ENCODE measurements around the gene ZNF670. TPM values are rescaled to one million over a fixed set of nuclear protein-coding genes. Genes with fewer than 3 reads are reported as not detected.
"Not testable (repeated sequence)": the region's sequence is repeated elsewhere in the genome, so short reads cannot be mapped to it uniquely, and the experiment has no call there.

Gene ZNF670
- total RNA-seq = 4.7 TPM
- 3.0 TPM for polyA plus RNA-seq
- long read RNA-seq, donor 1, partial matches to known transcripts = 0 of 1 reads
- long read RNA-seq, donor 1, other reads (novel, unspliced or antisense) = 0 of 1 reads
- long read RNA-seq, donor 2, transcript ZNF670-201 (4 exons, 1,994 nt) = major isoform, 8 of 8 reads
- long read RNA-seq, donor 2, partial matches to known transcripts = 0 of 8 reads
- long read RNA-seq, donor 2, other reads (novel, unspliced or antisense) = 0 of 8 reads
- long read RNA-seq, donor 3, partial matches to known transcripts = 0 of 1 reads
- long read RNA-seq, donor 3, other reads (novel, unspliced or antisense) = 0 of 1 reads
- long read RNA-seq, donor 4 = 0 reads
- long read RNA-seq, donor 5, partial matches to known transcripts = 0 of 2 reads
- long read RNA-seq, donor 5, other reads (novel, unspliced or antisense) = 0 of 2 reads
- long read RNA-seq, donor 6, partial matches to known transcripts = 0 of 2 reads
- long read RNA-seq, donor 6, other reads (novel, unspliced or antisense) = 0 of 2 reads
- long read RNA-seq, donor 7, transcript ZNF670-201 (4 exons, 1,994 nt) = major isoform, 5 of 5 reads
- long read RNA-seq, donor 7, partial matches to known transcripts = 0 of 5 reads
- long read RNA-seq, donor 7, other reads (novel, unspliced or antisense) = 0 of 5 reads
- long read RNA-seq, donor 8, partial matches to known transcripts = 0 of 1 reads
- long read RNA-seq, donor 8, other reads (novel, unspliced or antisense) = 0 of 1 reads
- long read RNA-seq, donor 9, partial matches to known transcripts = 0 of 2 reads
- long read RNA-seq, donor 9, other reads (novel, unspliced or antisense) = 0 of 2 reads
- long read RNA-seq, donor 10, partial matches to known transcripts = 0 of 1 reads
- long read RNA-seq, donor 10, other reads (novel, unspliced or antisense) = 0 of 1 reads

- WGBS = under 1% methylated on average over 57 of the region's 57 CpGs
- peaks cover 1 to 13% of the 10 kb centered on the region in 2 donors for H3K9me3 ChIP-seq (ENCODE audit: control insufficient read depth in 2 of 2, insufficient read depth in 1 of 2, low read length in 1 of 2)
- H3K36me3 ChIP-seq (ENCODE audit: control insufficient read depth in 2 of 2, insufficient read depth in 2 of 2, low read length in 1 of 2) = no peaks in the 10 kb centered on the region
- peaks cover 0 to 3% of the 10 kb centered on the region in 2 donors for H3K27me3 ChIP-seq (ENCODE audit: control insufficient read depth in 2 of 2, insufficient read depth in 1 of 2, low read length in 1 of 2)
- DNase-seq (ENCODE audit: low read depth in 6 of 9, low spot score in 9 of 9) = peak; percentile 71 to 95 (median 86)
- H3K4me3 ChIP-seq (ENCODE audit: low read length in 2 of 2) = peak within 1 kb of the TSS; percentile 92 to 94
- peak within 1 kb of the TSS; percentile 58 to 89 for H3K27ac ChIP-seq (ENCODE audit: low read depth in 1 of 2, low read length in 1 of 2)
- peaks cover 8 to 9% of the 10 kb centered on the region in 2 donors for H3K4me1 ChIP-seq (ENCODE audit: control insufficient read depth in 2 of 2, insufficient read depth in 2 of 2, low read length in 2 of 2)
Measured at GRCh38 chr1:247078258-247079140, at the start of gene ZNF670. Gene ZNF670, minus strand, starts transcription at chr1:247078811. Its CDS starts 215 bp downstream, at chr1:247078596.

DNA sequence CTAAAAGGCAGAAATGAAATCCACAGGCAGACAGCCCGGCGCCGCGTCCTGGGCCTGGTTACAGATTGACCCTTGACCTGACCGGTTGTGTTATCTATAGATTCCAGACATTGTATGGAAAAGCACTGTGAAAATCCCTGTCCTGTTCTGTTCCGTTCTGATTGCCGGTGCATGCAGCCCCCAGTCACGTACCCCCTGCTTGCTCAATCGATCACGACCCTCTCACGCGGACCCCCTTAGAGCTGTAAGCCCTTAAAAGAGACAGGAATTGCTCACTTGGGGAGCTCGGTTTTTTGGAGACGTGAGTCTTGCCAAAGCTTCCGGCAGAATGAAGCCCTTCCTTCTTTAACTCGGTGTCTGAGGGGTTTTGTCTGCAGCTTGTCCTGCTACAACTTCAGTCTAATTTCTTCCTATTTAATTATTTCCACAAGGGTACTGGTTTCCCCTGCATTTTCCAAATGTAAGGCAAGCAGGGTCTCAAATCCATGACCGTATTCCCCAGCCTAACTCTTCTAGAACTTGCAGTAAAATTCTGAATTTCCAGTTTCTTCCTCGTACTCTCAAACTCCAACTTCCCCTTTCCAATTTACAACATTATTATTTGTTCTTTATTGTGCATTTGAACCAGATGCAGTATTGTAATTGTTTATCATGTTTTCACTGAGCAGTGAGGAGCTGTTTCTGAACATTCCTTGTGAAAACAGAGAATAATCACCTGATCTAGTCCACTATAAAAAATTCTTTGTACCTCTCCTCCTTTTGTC lies 49.1 kb upstream of the ZNF670 start:
- H3K9me3 ChIP-seq (ENCODE audit: control insufficient read depth in 2 of 2, insufficient read depth in 1 of 2, low read length in 1 of 2) = peaks cover 4 to 28% of the 10 kb centered on the region in 2 donors
- not testable (repeated sequence) for H3K27me3 ChIP-seq (ENCODE audit: control insufficient read depth in 2 of 2, insufficient read depth in 1 of 2, low read length in 1 of 2); H3K4me1 ChIP-seq (ENCODE audit: control insufficient read depth in 2 of 2, insufficient read depth in 2 of 2, low read length in 2 of 2); H3K27ac ChIP-seq (ENCODE audit: low read depth in 1 of 2, low read length in 1 of 2)
- 42% methylated on average over 13 of the region's 18 CpGs for WGBS
- peak overlapping the region; percentile 31 to 38 for H3K4me3 ChIP-seq (ENCODE audit: low read length in 2 of 2)
- DNase-seq (ENCODE audit: low read depth in 6 of 9, low spot score in 9 of 9) = peak in 1 of 9 donors; percentile 39
- peaks cover 8 to 12% of the 10 kb centered on the region in 2 donors for H3K36me3 ChIP-seq (ENCODE audit: control insufficient read depth in 2 of 2, insufficient read depth in 2 of 2, low read length in 1 of 2)

DNA sequence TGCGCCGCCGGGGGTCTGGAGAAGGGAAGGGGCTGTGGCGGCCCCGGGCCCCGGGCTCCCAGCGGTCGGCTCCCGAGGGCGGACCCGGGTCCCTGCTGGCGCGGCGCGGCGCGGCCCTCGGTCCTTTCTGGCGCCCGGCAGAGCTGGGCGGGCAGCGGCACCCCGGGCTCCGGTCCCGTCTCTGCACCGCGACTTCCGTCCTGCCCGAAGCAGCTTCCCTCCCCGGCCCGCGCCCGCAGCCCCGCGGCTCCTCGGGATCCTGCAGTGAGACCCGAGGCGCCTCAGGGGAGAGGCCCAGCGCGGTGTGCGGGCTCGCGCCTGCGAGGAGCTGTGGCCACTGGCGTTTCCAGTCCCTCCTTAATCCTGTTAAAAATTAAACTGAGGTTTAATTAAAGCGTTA lies 48.0 kb upstream of the ZNF670 start:
- WGBS = no CpG with 5 or more reads among the region's 46 CpGs
- not testable (repeated sequence) for DNase-seq (ENCODE audit: low read depth in 6 of 9, low spot score in 9 of 9); H3K27me3 ChIP-seq (ENCODE audit: control insufficient read depth in 2 of 2, insufficient read depth in 1 of 2, low read length in 1 of 2); H3K4me1 ChIP-seq (ENCODE audit: control insufficient read depth in 2 of 2, insufficient read depth in 2 of 2, low read length in 2 of 2); H3K4me3 ChIP-seq (ENCODE audit: low read length in 2 of 2); H3K27ac ChIP-seq (ENCODE audit: low read depth in 1 of 2, low read length in 1 of 2)
- Histone ChIP-seq H3K36me3 (ENCODE audit: control insufficient read depth in 2 of 2, insufficient read depth in 2 of 2, low read length in 1 of 2) (peaks cover 5 to 11% of the 10 kb centered on the region in 2 donors), H3K9me3 (ENCODE audit: control insufficient read depth in 2 of 2, insufficient read depth in 1 of 2, low read length in 1 of 2) (peaks cover 2 to 19% of the 10 kb centered on the region in 2 donors)

GRCh38 chr1:247126166-247126565 lies 47.6 kb upstream of the ZNF670 start:
- WGBS = no CpG with 5 or more reads among the region's 25 CpGs
- not testable (repeated sequence) for DNase-seq (ENCODE audit: low read depth in 6 of 9, low spot score in 9 of 9); H3K4me1 ChIP-seq (ENCODE audit: control insufficient read depth in 2 of 2, insufficient read depth in 2 of 2, low read length in 2 of 2); H3K27me3 ChIP-seq (ENCODE audit: control insufficient read depth in 2 of 2, insufficient read depth in 1 of 2, low read length in 1 of 2); H3K27ac ChIP-seq (ENCODE audit: low read depth in 1 of 2, low read length in 1 of 2); H3K36me3 ChIP-seq (ENCODE audit: control insufficient read depth in 2 of 2, insufficient read depth in 2 of 2, low read length in 1 of 2); H3K4me3 ChIP-seq (ENCODE audit: low read length in 2 of 2)
- peaks cover under 1 to 15% of the 10 kb centered on the region in 2 donors for H3K9me3 ChIP-seq (ENCODE audit: control insufficient read depth in 2 of 2, insufficient read depth in 1 of 2, low read length in 1 of 2)

- no peak overlapping the region for H3K4me3 ChIP-seq (ENCODE audit: low read length in 2 of 2)
- no peak for DNase-seq (ENCODE audit: low read depth in 6 of 9, low spot score in 9 of 9)
- WGBS = 90% methylated on average over 6 of the region's 6 CpGs
Measured at GRCh38 chr1:247121382-247121781, 42.8 kb upstream of the ZNF670 start.

DNA sequence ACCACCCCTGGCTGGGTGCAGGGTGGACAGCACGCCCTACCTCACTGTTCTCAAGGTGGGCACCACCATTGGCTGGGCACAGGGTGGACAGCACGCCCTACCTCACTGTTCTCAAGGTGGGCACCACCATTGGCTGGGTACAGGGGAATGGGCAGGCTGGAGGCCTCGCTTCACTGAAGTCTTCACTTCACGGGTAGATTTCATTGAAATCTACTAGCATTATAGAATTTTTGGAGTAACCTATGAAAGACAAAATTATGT lies 41.7 kb upstream of the ZNF670 start:
- H3K4me3 ChIP-seq (ENCODE audit: low read length in 2 of 2); DNase-seq (ENCODE audit: low read depth in 6 of 9, low spot score in 9 of 9); H3K27ac ChIP-seq (ENCODE audit: low read depth in 1 of 2, low read length in 1 of 2); H3K36me3 ChIP-seq (ENCODE audit: control insufficient read depth in 2 of 2, insufficient read depth in 2 of 2, low read length in 1 of 2); H3K4me1 ChIP-seq (ENCODE audit: control insufficient read depth in 2 of 2, insufficient read depth in 2 of 2, low read length in 2 of 2); H3K27me3 ChIP-seq (ENCODE audit: control insufficient read depth in 2 of 2, insufficient read depth in 1 of 2, low read length in 1 of 2): not testable (repeated sequence)
- WGBS = 94% methylated on average over 4 of the region's 4 CpGs
- H3K9me3 ChIP-seq (ENCODE audit: control insufficient read depth in 2 of 2, insufficient read depth in 1 of 2, low read length in 1 of 2) = peaks cover 0 to 18% of the 10 kb centered on the region in 2 donors

More at GRCh38 chr1:247121382-247121781, 42.8 kb upstream of the ZNF670 start:
- no peaks in the 10 kb centered on the region for H3K4me1 ChIP-seq (ENCODE audit: control insufficient read depth in 2 of 2, insufficient read depth in 2 of 2, low read length in 2 of 2)
- H3K36me3 ChIP-seq (ENCODE audit: control insufficient read depth in 2 of 2, insufficient read depth in 2 of 2, low read length in 1 of 2) = no peaks in the 10 kb centered on the region
- peaks cover 0 to 21% of the 10 kb centered on the region in 2 donors for H3K9me3 ChIP-seq (ENCODE audit: control insufficient read depth in 2 of 2, insufficient read depth in 1 of 2, low read length in 1 of 2)
- no peaks in the 10 kb centered on the region for H3K27me3 ChIP-seq (ENCODE audit: control insufficient read depth in 2 of 2, insufficient read depth in 1 of 2, low read length in 1 of 2)
- no peak overlapping the region for H3K27ac ChIP-seq (ENCODE audit: low read depth in 1 of 2, low read length in 1 of 2)

DNA sequence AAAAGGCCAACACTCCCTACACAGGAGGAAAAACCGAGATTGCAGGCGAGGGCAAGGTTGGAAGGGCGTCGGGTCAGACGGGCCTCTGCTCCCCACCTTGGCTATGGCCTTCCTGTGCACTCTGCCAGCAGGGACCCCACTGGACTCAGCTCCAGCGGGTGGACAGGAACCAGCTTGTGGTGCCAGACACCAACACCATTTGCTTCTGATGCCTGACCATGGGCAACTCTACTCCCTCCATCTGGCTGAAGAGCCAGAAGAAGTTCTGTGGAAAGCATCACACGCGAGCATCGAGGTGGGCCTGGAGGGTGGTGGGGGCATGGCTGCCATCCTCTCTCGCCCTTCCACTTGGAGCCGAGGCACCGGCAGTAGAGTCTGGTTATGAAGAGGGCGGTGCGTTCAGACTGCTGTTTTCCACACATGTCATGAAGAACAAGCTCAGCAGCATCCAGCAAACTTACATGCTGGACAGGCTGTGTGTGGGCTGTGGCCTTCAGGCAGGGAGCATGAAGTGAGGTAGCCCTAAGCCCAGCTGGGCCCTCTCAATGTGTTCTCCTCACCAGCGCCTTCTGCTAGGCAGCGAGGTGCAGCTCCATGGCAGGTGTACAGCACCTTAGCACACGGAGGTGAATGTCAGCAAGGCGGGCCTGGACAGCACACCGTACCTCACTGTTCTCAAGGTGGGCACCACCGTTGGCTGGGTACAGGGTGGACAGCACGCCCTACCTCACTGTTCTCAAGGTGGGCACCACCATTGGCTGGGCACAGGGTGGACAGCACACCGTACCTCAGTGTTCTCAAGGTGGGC lies 41.2 kb upstream of the ZNF670 start:
- WGBS = 98% methylated on average over 22 of the region's 22 CpGs
- no peak overlapping the region for H3K27ac ChIP-seq (ENCODE audit: low read depth in 1 of 2, low read length in 1 of 2)
- no peaks in the 10 kb centered on the region for H3K36me3 ChIP-seq (ENCODE audit: control insufficient read depth in 2 of 2, insufficient read depth in 2 of 2, low read length in 1 of 2)
- H3K9me3 ChIP-seq (ENCODE audit: control insufficient read depth in 2 of 2, insufficient read depth in 1 of 2, low read length in 1 of 2) = peaks cover 0 to 18% of the 10 kb centered on the region in 2 donors
- DNase-seq (ENCODE audit: low read depth in 6 of 9, low spot score in 9 of 9) = no peak
- peaks cover 0 to 8% of the 10 kb centered on the region in 2 donors for H3K27me3 ChIP-seq (ENCODE audit: control insufficient read depth in 2 of 2, insufficient read depth in 1 of 2, low read length in 1 of 2)
- no peaks in the 10 kb centered on the region for H3K4me1 ChIP-seq (ENCODE audit: control insufficient read depth in 2 of 2, insufficient read depth in 2 of 2, low read length in 2 of 2)
- no peak overlapping the region for H3K4me3 ChIP-seq (ENCODE audit: low read length in 2 of 2)
